Measurements from ENCODE around the gene MXRA7.

GRCh38 chr17:76758570-76758969, 47.8 kb upstream of the MXRA7 start:
- TF ChIP-seq CTCF (conservative IDR thresholded peaks at IDR 0.05 in 1 of 2, IDR thresholded peaks at IDR 0.05 in 1 of 2; ENCODE audit: extremely low read depth in 1 of 2, insufficient read depth in 1 of 2, low read depth in 1 of 2, low read length in 2 of 2) = no peak
- no peak for TF ChIP-seq EZH2 (IDR thresholded peaks at IDR 0.05; ENCODE audit: borderline replicate concordance, low read length)
